ENCODE measurements around the gene IRAK1BP1.

DNA sequence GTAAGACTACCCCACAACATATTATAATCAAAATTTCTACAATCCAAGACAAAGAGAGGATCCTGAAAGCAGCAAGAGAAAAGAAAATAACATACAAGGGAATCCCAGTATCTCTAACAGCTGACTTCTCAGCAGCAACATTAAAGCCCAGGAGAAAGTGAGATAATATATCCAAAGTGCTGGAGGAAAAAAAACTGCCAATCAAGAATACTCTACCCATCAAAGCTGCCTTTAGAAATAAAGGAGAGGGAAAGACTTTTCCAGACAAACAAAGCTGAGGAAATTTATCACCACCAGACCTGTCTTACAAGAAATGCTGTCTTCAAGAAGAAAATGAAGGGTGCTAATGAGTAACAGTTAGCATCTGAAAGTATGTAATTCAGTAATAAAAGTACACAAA lies 43.3 kb upstream of the IRAK1BP1 start:
- TF ChIP-seq CTCF (IDR thresholded peaks at IDR 0.05) (no peak), EZH2 (IDR thresholded peaks at IDR 0.05; ENCODE audit: borderline replicate concordance, insufficient read depth, low read depth, low read length, poor library complexity, severe bottlenecking) (no peak)
